Hindlimb muscle (tissue), 1 donor: ENCODE results near the gene SNF8. TPM values are rescaled to one million over a fixed set of nuclear protein-coding genes. Genes with fewer than 3 reads are reported as not detected.

Experiments used
- DNase-seq: peaks from one replicate; pipeline ENCODE4 v3.0.0-alpha.2; 2013
- polyA plus RNA-seq: library from polyadenylated mRNA; unstranded; fragments of 120-200 nt; gene quantifications from one replicate; pipeline ENCODE4 v1.2.1, GENCODE V29; 2013; ENCODE audit not compliant: insufficient read length

The SNF8 gene
- polyA plus RNA-seq, 1 donor = 63.6 TPM

DNA sequence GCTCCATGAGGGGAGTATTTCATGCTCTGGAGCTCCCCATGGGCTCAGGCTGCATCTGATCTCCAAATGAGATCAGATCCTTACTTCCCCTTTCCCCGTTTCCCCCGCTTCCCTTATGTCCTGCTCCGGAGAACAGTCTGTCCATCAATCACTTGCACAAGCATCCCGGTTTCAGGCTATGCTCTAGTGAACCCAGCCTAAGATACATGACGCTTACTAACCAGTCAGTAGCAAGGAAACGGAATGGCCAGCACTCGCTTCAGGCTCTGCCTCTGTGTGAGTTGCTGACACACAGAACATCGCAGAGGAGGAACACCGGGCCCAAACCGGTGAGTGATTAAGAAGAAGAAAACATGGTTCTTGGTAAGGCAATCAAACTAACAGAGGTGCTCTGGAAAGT is 61.5 kb downstream of the SNF8 start:
- no peak for DNase-seq

DNA sequence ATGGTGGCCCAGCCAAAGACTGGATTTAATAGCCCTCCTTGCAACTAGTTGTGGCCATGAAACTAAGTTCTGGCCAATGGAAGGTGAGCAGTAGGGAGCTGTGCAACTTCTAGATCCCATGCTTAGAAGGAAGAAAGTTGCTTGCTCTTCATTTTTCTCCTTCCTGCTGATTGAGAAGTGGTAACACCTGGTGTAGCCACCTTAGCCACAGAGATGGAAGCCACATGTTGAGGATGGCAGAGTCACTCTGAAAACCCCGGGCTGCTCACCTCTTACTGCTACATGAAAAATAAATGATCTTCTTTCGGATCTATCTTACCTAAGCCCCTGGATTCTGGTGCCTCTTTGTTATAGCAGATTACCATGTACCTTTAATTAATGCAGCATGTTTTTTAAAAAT is 62.4 kb downstream of the SNF8 start:
- DNase-seq = no peak

Other genes starting within 250 kb of the SNF8 start
- gene PRAC1, start 222.3 kb downstream of the SNF8 start, polyA plus RNA-seq = not detected
- gene PRAC2, start 221.7 kb downstream of the SNF8 start, polyA plus RNA-seq = not detected
- not detected for gene HOXB13, start 216.1 kb downstream of the SNF8 start, polyA plus RNA-seq
- not detected for gene TTLL6, start 127.6 kb downstream of the SNF8 start, polyA plus RNA-seq
- gene CALCOCO2, start 113.8 kb downstream of the SNF8 start, polyA plus RNA-seq = 39.3 TPM
- gene ATP5MC1, start 52.1 kb downstream of the SNF8 start, polyA plus RNA-seq = 116 TPM
- 54.1 TPM for gene UBE2Z, start 36.4 kb downstream of the SNF8 start, polyA plus RNA-seq
- gene GIP, start 23.8 kb upstream of the SNF8 start, polyA plus RNA-seq = not detected
- gene IGF2BP1, start 52.5 kb upstream of the SNF8 start, polyA plus RNA-seq = 8.6 TPM
- 0.14 TPM for gene B4GALNT2, start 187.9 kb upstream of the SNF8 start, polyA plus RNA-seq